ENCODE results near the gene TMEM107. TPM values are rescaled to one million over a fixed set of nuclear protein-coding genes. Genes with fewer than 3 reads are reported as not detected.
A peak's percentile ranks its signal among the peaks of the same experiment; 100 is the strongest.

TMEM107 gene
- total RNA-seq, 2 donors from 2014 or later, result 26.2 to 27.7 TPM

DNA sequence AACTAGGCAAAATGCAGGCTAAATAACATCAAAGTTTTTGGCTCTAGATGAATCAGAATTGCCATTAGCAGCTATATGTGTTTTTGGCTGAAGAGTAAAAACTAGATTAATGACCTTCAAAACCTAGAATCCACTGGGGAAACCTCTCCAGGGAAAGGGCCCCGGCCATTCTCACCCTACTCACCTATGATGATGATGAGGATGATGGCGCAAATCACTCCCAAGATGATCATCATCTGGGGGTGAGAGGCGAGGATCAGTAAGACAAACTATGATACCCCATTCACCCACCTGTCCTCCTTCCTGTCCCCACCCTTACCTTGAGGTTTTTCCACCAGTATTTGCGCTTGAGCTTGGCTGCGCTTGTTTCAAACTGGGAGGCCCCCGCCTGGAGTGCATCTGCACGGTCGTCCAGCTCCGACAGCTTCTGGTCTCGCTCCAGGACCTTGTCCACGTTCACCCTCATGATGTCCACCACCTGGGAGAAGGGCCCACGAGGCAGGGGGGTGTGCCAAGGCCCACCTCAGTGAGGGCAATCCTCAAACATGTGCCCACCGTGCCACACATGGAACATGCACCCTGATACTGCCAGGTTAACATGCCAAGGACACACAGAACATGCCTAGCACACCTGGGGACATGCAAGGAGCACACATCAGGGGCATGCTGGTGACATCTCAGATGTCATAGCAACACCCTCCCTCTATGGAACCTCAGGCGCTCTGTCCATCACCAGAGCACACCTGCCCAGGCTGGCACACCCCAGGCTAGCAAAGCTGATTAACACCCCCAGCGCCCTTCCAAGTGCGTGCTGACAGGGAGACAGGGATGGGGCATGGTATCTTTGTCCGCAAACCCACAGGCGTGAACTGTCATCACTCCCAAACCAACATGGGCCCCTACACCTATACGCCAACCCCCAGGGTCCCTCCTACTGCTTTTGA is 14.6 kb downstream of the TMEM107 start:
- TF ChIP-seq, protein P1, sequence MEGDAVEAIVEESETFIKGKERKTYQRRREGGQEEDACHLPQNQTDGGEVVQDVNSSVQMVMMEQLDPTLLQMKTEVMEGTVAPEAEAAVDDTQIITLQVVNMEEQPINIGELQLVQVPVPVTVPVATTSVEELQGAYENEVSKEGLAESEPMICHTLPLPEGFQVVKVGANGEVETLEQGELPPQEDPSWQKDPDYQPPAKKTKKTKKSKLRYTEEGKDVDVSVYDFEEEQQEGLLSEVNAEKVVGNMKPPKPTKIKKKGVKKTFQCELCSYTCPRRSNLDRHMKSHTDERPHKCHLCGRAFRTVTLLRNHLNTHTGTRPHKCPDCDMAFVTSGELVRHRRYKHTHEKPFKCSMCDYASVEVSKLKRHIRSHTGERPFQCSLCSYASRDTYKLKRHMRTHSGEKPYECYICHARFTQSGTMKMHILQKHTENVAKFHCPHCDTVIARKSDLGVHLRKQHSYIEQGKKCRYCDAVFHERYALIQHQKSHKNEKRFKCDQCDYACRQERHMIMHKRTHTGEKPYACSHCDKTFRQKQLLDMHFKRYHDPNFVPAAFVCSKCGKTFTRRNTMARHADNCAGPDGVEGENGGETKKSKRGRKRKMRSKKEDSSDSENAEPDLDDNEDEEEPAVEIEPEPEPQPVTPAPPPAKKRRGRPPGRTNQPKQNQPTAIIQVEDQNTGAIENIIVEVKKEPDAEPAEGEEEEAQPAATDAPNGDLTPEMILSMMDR (conservative IDR thresholded peaks at IDR 0.05), result peak; percentile 10
- no peaks in the 10 kb centered on the region for H3K9me3 Mint-ChIP-seq
- H3K27ac Mint-ChIP-seq, result peak overlapping the region; percentile 64
- Histone ChIP-seq H3K4me1 (ENCODE audit: control insufficient read depth, insufficient read depth, low read length) (peaks cover 15% of the 10 kb centered on the region), H3K9ac (ENCODE audit: extremely low read depth, low read length, poor library complexity, severe bottlenecking) (peak overlapping the region; percentile 81), H3K27me3 (ENCODE audit: control insufficient read depth, insufficient read depth, low read length, poor library complexity, severe bottlenecking) (no peaks in the 10 kb centered on the region), H3K9me3 (ENCODE audit: control insufficient read depth, low read length) (no peaks in the 10 kb centered on the region), H3K27ac (ENCODE audit: low read depth, low read length) (no peak overlapping the region), H3K36me3 (ENCODE audit: control insufficient read depth, insufficient read depth, low read length) (peaks cover 27% of the 10 kb centered on the region), H3K4me3 (ENCODE audit: low read length) (peak overlapping the region; percentile 93)
- H3K4me3 Mint-ChIP-seq, result peak overlapping the region; percentile 77
- peaks cover 36% of the 10 kb centered on the region for H3K4me1 Mint-ChIP-seq
- H3K27me3 Mint-ChIP-seq (ENCODE audit: insufficient read depth), result no peaks in the 10 kb centered on the region
- DNase-seq, result no peak
- WGBS, 2 experiments (ENCODE audit: insufficient coverage in 1 of 2, insufficient read length in 1 of 2), result 85 to 91% methylated on average over 10 to 18 of the region's 19 CpGs
- H3K36me3 Mint-ChIP-seq (ENCODE audit: low read depth), result peaks cover 31% of the 10 kb centered on the region

DNA sequence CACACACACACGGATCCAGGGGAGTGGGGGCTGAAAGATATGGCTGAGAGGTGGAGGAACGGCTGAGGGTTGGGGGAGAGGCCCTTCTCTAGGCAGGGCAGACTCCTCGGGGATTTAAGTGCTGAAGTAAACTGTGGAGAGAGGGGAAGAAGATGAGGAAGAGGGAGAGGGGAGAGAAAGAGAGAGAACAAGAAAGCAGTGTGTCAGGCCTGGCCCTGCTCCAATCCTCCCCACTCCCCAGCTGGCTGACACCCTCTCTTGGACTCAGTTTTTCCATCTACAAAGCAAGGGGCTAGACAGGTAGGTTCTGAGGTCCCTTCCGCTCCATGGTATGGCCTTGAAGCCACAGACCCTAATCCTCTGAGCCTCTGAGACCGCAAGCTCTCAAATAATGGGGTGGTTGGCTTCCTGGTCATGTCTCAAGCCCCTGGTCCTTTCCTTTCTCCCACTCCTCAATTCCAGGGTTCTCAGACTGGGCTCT is 15.4 kb downstream of the TMEM107 start:
- H3K4me3 ChIP-seq (ENCODE audit: low read length), result peak overlapping the region; percentile 93
- 63 to 83% methylated on average over 2 to 5 of the region's 5 CpGs for WGBS, 2 experiments (ENCODE audit: insufficient coverage in 1 of 2, insufficient read length in 1 of 2)
- H3K4me1 ChIP-seq (ENCODE audit: control insufficient read depth, insufficient read depth, low read length), result peaks cover 17% of the 10 kb centered on the region
- no peaks in the 10 kb centered on the region for H3K9me3 ChIP-seq (ENCODE audit: control insufficient read depth, low read length)
- H3K4me1 Mint-ChIP-seq, result peaks cover 34% of the 10 kb centered on the region
- no peaks in the 10 kb centered on the region for H3K9me3 Mint-ChIP-seq
- peaks cover 31% of the 10 kb centered on the region for H3K36me3 Mint-ChIP-seq (ENCODE audit: low read depth)
- no peak overlapping the region for H3K27ac ChIP-seq (ENCODE audit: low read depth, low read length)
- no peak overlapping the region for H3K9ac ChIP-seq (ENCODE audit: extremely low read depth, low read length, poor library complexity, severe bottlenecking)
- H3K36me3 ChIP-seq (ENCODE audit: control insufficient read depth, insufficient read depth, low read length), result peaks cover 27% of the 10 kb centered on the region
- TF ChIP-seq, protein P1 (conservative IDR thresholded peaks at IDR 0.05), result no peak
- H3K27me3 Mint-ChIP-seq (ENCODE audit: insufficient read depth), result no peaks in the 10 kb centered on the region
- DNase-seq, result peak; percentile 35
- peak overlapping the region; percentile 77 for H3K4me3 Mint-ChIP-seq
- no peaks in the 10 kb centered on the region for H3K27me3 ChIP-seq (ENCODE audit: control insufficient read depth, insufficient read depth, low read length, poor library complexity, severe bottlenecking)
- H3K27ac Mint-ChIP-seq, result no peak overlapping the region

DNA sequence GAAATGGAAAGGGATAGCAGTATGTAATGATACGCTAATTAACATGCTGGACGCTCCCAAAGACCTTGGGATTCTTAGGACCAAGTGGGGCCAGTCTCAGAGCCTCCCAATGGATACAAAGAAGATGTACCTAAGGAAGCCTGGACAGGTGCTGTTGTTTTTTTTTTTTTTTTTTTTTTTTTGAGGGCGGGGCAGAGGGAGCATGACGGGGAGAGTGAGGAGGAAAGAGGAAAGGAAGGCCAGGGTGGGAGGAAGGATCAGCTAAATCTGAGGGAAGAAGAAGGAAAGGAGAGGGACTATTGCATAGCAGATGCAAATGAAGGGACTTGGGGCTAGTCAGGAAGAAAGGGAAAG is 16.0 kb downstream of the TMEM107 start:
- WGBS, 2 experiments (ENCODE audit: insufficient coverage in 1 of 2, insufficient read length in 1 of 2), result 84 to 100% methylated on average over 2 to 4 of the region's 4 CpGs
- peaks cover 34% of the 10 kb centered on the region for H3K4me1 Mint-ChIP-seq

More for the DNA sequence above, 16.0 kb downstream of the TMEM107 start:
- no peaks in the 10 kb centered on the region for H3K9me3 Mint-ChIP-seq
- H3K36me3 Mint-ChIP-seq (ENCODE audit: low read depth), result peaks cover 31% of the 10 kb centered on the region
- peak overlapping the region; percentile 77 for H3K4me3 Mint-ChIP-seq
- Histone ChIP-seq H3K9ac (ENCODE audit: extremely low read depth, low read length, poor library complexity, severe bottlenecking) (no peak overlapping the region), H3K27me3 (ENCODE audit: control insufficient read depth, insufficient read depth, low read length, poor library complexity, severe bottlenecking) (no peaks in the 10 kb centered on the region), H3K9me3 (ENCODE audit: control insufficient read depth, low read length) (no peaks in the 10 kb centered on the region), H3K4me3 (ENCODE audit: low read length) (no peak overlapping the region), H3K4me1 (ENCODE audit: control insufficient read depth, insufficient read depth, low read length) (peaks cover 21% of the 10 kb centered on the region), H3K27ac (ENCODE audit: low read depth, low read length) (no peak overlapping the region), H3K36me3 (ENCODE audit: control insufficient read depth, insufficient read depth, low read length) (peaks cover 27% of the 10 kb centered on the region)
- TF ChIP-seq, protein P1 (conservative IDR thresholded peaks at IDR 0.05), result no peak
- no peak overlapping the region for H3K27ac Mint-ChIP-seq
- no peaks in the 10 kb centered on the region for H3K27me3 Mint-ChIP-seq (ENCODE audit: insufficient read depth)
- peak; percentile 36 for DNase-seq

Measured in endodermal cell (in vitro differentiated cells).